Measurements from ENCODE around the gene TAF11L7. TPM values are rescaled to one million over a fixed set of nuclear protein-coding genes. Genes with fewer than 3 reads are reported as not detected.
"Not testable (repeated sequence)": the region's sequence is repeated elsewhere in the genome, so short reads cannot be mapped to it uniquely, and the experiment has no call there.

The TAF11L7 gene
- total and polyA plus RNA-seq, 2 donors (not counting 1 experiment from before 2014, with no cell fraction given) = not detected

DNA sequence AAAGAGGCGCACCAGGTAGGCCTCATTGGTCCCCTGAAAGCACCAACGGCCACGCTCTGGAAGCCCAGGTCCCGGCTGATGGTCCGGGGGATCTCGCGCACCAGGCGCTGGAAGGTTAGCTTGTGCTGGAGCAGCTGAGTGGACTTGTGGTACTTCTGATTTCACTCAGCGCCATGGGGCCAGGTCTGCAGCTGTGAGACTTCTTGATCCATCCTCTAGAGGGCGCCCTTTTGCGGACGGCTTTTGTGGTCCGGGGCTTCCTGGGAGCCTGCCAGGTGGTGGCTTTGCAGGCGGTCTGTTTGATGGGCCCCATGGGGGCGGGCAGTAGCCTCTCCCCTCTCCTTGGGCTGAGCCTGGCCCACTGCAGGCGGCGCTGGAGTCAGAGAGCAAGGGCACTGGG, 35.1 kb upstream of the TAF11L7 start:
- H3K9ac ChIP-seq (ENCODE audit: insufficient read depth, low read length) = no peak overlapping the region
- H3K9me3 ChIP-seq (ENCODE audit: control insufficient read depth, insufficient read depth, low read depth, low read length) = no peaks in the 10 kb centered on the region
- no peak overlapping the region for H3K4me3 ChIP-seq (replicated peaks in 1 of 4; ENCODE audit: control extremely low read depth in 1 of 4, insufficient read depth in 1 of 4, low read depth in 3 of 4, low read length in 4 of 4)
- no peak overlapping the region for H3K4me2 ChIP-seq (ENCODE audit: extremely low read depth, insufficient read depth, low read length)
- H2AFZ ChIP-seq (ENCODE audit: low read length) = no peak overlapping the region
- H4K20me1 ChIP-seq (ENCODE audit: control insufficient read depth, extremely low read depth, insufficient read depth, low read length) = no peaks in the 10 kb centered on the region
- no peak for DNase-seq (ENCODE audit: low read depth in 2 of 2)
- H3K27ac ChIP-seq (ENCODE audit: insufficient read depth, low read length) = no peak overlapping the region
- no peaks in the 10 kb centered on the region for H3K4me1 ChIP-seq (ENCODE audit: control insufficient read depth, extremely low read depth, insufficient read depth, low read length)
- no peaks in the 10 kb centered on the region for H3K79me2 ChIP-seq (ENCODE audit: control insufficient read depth, insufficient read depth, low read length)
- H3K27me3 ChIP-seq (ENCODE audit: control insufficient read depth, insufficient read depth, low read length) = no peaks in the 10 kb centered on the region
- TF ChIP-seq, protein P1, sequence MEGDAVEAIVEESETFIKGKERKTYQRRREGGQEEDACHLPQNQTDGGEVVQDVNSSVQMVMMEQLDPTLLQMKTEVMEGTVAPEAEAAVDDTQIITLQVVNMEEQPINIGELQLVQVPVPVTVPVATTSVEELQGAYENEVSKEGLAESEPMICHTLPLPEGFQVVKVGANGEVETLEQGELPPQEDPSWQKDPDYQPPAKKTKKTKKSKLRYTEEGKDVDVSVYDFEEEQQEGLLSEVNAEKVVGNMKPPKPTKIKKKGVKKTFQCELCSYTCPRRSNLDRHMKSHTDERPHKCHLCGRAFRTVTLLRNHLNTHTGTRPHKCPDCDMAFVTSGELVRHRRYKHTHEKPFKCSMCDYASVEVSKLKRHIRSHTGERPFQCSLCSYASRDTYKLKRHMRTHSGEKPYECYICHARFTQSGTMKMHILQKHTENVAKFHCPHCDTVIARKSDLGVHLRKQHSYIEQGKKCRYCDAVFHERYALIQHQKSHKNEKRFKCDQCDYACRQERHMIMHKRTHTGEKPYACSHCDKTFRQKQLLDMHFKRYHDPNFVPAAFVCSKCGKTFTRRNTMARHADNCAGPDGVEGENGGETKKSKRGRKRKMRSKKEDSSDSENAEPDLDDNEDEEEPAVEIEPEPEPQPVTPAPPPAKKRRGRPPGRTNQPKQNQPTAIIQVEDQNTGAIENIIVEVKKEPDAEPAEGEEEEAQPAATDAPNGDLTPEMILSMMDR (conservative IDR thresholded peaks at IDR 0.05 in 1 of 2, IDR thresholded peaks at IDR 0.05 in 1 of 2; ENCODE audit: low read depth in 1 of 2, low read length in 2 of 2) = no peak
- no peak for TF ChIP-seq EZH2 (IDR thresholded peaks at IDR 0.05; ENCODE audit: low read length, missing control alignments)
- no peaks in the 10 kb centered on the region for H3K36me3 ChIP-seq (ENCODE audit: control insufficient read depth, insufficient read depth, low read length)

DNA sequence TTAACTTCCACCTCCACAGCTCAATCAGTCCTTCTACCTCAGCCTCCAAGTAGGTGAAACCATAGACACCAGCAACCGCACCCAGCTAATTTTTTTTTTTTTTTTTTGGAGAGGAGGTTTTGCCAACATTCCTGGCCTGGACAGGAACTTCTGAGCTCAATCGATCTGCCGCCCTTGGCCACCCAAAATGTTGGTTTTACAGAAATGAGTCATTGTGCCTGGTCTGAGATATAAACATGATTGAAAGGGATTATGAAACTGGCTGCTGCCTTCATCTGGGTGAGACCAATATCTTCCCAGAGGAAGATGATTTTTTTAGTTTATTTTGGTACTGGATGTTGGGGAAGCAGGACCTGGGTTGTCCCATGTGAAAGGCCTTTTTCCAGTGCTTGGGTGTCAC, 33.8 kb upstream of the TAF11L7 start:
- H3K4me3 ChIP-seq (replicated peaks in 1 of 4; ENCODE audit: control extremely low read depth in 1 of 4, insufficient read depth in 1 of 4, low read depth in 3 of 4, low read length in 4 of 4) = no peak overlapping the region
- no peaks in the 10 kb centered on the region for H3K9me3 ChIP-seq (ENCODE audit: control insufficient read depth, insufficient read depth, low read depth, low read length)
- no peak overlapping the region for H2AFZ ChIP-seq (ENCODE audit: low read length)
- H3K36me3 ChIP-seq (ENCODE audit: control insufficient read depth, insufficient read depth, low read length) = no peaks in the 10 kb centered on the region
- no peak for TF ChIP-seq EZH2 (IDR thresholded peaks at IDR 0.05; ENCODE audit: low read length, missing control alignments)
- TF ChIP-seq, protein P1 (conservative IDR thresholded peaks at IDR 0.05 in 1 of 2, IDR thresholded peaks at IDR 0.05 in 1 of 2; ENCODE audit: low read depth in 1 of 2, low read length in 2 of 2) = no peak
- H3K27me3 ChIP-seq (ENCODE audit: control insufficient read depth, insufficient read depth, low read length) = no peaks in the 10 kb centered on the region
- no peak overlapping the region for H3K4me2 ChIP-seq (ENCODE audit: extremely low read depth, insufficient read depth, low read length)
- H3K79me2 ChIP-seq (ENCODE audit: control insufficient read depth, insufficient read depth, low read length) = no peaks in the 10 kb centered on the region
- no peak overlapping the region for H3K9ac ChIP-seq (ENCODE audit: insufficient read depth, low read length)
- H4K20me1 ChIP-seq (ENCODE audit: control insufficient read depth, extremely low read depth, insufficient read depth, low read length) = no peaks in the 10 kb centered on the region
- no peaks in the 10 kb centered on the region for H3K4me1 ChIP-seq (ENCODE audit: control insufficient read depth, extremely low read depth, insufficient read depth, low read length)
- DNase-seq (ENCODE audit: low read depth in 2 of 2) = no peak
- no peak overlapping the region for H3K27ac ChIP-seq (ENCODE audit: insufficient read depth, low read length)

DNA sequence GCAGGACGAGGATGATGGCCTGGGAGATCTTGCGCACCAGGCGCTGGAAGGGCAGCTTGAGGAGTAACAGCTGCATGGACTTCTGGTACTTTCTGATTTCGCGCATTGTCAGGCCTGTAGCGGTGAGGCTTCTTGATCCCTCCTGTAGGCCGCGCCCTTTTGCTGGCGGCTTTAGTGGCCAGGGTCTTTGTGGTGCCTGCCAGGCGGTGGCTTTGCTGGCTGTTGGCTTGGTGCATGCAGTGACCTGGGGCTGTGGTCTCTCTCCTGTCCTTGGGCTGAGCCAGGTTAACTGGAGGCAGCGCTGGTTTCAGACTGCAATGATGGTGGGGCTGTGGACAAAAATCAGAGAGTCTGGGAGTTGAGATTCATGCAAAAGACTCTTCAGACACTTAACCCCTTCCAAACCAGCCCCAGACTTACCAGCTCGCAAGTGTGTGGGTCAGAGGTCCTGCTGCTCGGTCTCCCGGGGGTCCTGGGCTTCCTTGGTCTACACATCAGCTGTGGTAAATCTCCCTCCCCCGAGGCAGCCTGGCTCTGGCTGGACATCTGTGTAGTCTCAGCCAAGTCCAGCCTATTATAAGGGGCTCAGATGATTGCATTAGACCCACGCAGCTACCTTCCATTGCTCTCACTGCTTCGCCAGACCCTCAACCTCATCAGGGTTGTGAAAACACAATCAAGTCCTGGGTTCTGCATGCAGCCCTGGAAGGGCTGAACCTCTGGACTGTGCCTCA, 29.5 kb upstream of the TAF11L7 start:
- H3K79me2 ChIP-seq (ENCODE audit: control insufficient read depth, insufficient read depth, low read length) = no peaks in the 10 kb centered on the region
- H2AFZ ChIP-seq (ENCODE audit: low read length) = no peak overlapping the region
- no peak overlapping the region for H3K9ac ChIP-seq (ENCODE audit: insufficient read depth, low read length)
- H4K20me1 ChIP-seq (ENCODE audit: control insufficient read depth, extremely low read depth, insufficient read depth, low read length) = no peaks in the 10 kb centered on the region
- H3K27ac ChIP-seq (ENCODE audit: insufficient read depth, low read length) = no peak overlapping the region
- no peak overlapping the region for H3K4me3 ChIP-seq (replicated peaks in 1 of 4; ENCODE audit: control extremely low read depth in 1 of 4, insufficient read depth in 1 of 4, low read depth in 3 of 4, low read length in 4 of 4)
- H3K36me3 ChIP-seq (ENCODE audit: control insufficient read depth, insufficient read depth, low read length) = no peaks in the 10 kb centered on the region
- TF ChIP-seq, protein P1 (conservative IDR thresholded peaks at IDR 0.05 in 1 of 2, IDR thresholded peaks at IDR 0.05 in 1 of 2; ENCODE audit: low read depth in 1 of 2, low read length in 2 of 2) = no peak
- no peak for TF ChIP-seq EZH2 (IDR thresholded peaks at IDR 0.05; ENCODE audit: low read length, missing control alignments)
- no peaks in the 10 kb centered on the region for H3K27me3 ChIP-seq (ENCODE audit: control insufficient read depth, insufficient read depth, low read length)
- no peaks in the 10 kb centered on the region for H3K4me1 ChIP-seq (ENCODE audit: control insufficient read depth, extremely low read depth, insufficient read depth, low read length)
- no peaks in the 10 kb centered on the region for H3K9me3 ChIP-seq (ENCODE audit: control insufficient read depth, insufficient read depth, low read depth, low read length)
- no peak for DNase-seq (ENCODE audit: low read depth in 2 of 2)
- no peak overlapping the region for H3K4me2 ChIP-seq (ENCODE audit: extremely low read depth, insufficient read depth, low read length)

DNA sequence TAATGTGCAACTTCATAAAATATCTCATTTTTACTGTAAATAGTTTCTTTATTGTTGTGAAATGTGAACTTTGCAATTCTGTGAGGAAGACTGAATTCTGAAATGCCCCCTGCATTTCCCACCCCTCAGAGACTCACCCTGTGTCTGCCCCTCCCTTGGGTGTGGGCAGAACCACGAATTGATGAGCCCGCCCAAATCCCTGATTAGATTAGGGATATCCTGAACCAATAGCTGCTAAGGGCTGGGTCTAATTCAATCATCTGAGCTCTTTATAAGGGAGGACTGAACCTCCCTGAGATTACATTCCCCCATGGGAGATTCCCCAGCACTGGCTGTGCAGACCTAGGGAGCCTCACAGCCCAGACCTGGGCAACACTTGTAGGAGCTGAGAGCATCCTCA, 24.5 kb upstream of the TAF11L7 start, which contains the start of gene TAF11L12:
TSS of gene TAF11L12 (plus strand) at position 301 of the 400 bp plus-strand sequence.
- H3K27me3 ChIP-seq (ENCODE audit: control insufficient read depth, insufficient read depth, low read length); H2AFZ ChIP-seq (ENCODE audit: low read length); H3K4me3 ChIP-seq (replicated peaks in 1 of 4; ENCODE audit: control extremely low read depth in 1 of 4, insufficient read depth in 1 of 4, low read depth in 3 of 4, low read length in 4 of 4); H3K4me1 ChIP-seq (ENCODE audit: control insufficient read depth, extremely low read depth, insufficient read depth, low read length); H3K27ac ChIP-seq (ENCODE audit: insufficient read depth, low read length); H3K9me3 ChIP-seq (ENCODE audit: control insufficient read depth, insufficient read depth, low read depth, low read length); H3K36me3 ChIP-seq (ENCODE audit: control insufficient read depth, insufficient read depth, low read length); H3K79me2 ChIP-seq (ENCODE audit: control insufficient read depth, insufficient read depth, low read length); H3K4me2 ChIP-seq (ENCODE audit: extremely low read depth, insufficient read depth, low read length); H4K20me1 ChIP-seq (ENCODE audit: control insufficient read depth, extremely low read depth, insufficient read depth, low read length); H3K9ac ChIP-seq (ENCODE audit: insufficient read depth, low read length); DNase-seq (ENCODE audit: low read depth in 2 of 2): not testable (repeated sequence)

DNA sequence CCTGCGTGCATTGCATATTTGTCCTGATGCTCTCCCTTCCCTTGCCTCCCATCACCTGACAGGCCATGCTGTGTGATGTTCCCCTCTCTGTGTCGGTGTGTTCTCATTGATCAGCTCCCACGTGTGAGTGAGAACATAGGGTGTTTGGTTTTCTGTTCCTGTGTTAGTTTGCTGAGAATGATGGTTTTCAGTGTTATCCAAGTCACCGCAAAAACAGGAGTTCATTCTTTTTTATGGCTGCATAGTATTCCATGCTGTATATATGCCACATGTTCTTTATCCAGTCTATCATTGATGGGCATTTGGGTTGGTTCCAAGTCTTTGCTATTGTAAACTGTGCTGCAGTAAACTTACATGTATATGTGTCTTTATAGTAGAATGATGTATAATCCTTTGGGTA, 21.9 kb upstream of the TAF11L7 start:
- H3K79me2 ChIP-seq (ENCODE audit: control insufficient read depth, insufficient read depth, low read length); H2AFZ ChIP-seq (ENCODE audit: low read length); H3K9me3 ChIP-seq (ENCODE audit: control insufficient read depth, insufficient read depth, low read depth, low read length); DNase-seq (ENCODE audit: low read depth in 2 of 2); H3K4me1 ChIP-seq (ENCODE audit: control insufficient read depth, extremely low read depth, insufficient read depth, low read length); H4K20me1 ChIP-seq (ENCODE audit: control insufficient read depth, extremely low read depth, insufficient read depth, low read length); H3K27me3 ChIP-seq (ENCODE audit: control insufficient read depth, insufficient read depth, low read length); H3K4me2 ChIP-seq (ENCODE audit: extremely low read depth, insufficient read depth, low read length); H3K4me3 ChIP-seq (replicated peaks in 1 of 4; ENCODE audit: control extremely low read depth in 1 of 4, insufficient read depth in 1 of 4, low read depth in 3 of 4, low read length in 4 of 4); H3K36me3 ChIP-seq (ENCODE audit: control insufficient read depth, insufficient read depth, low read length); H3K9ac ChIP-seq (ENCODE audit: insufficient read depth, low read length); H3K27ac ChIP-seq (ENCODE audit: insufficient read depth, low read length): not testable (repeated sequence)

Data from fibroblast of lung (primary cell).